Muscle layer of colon (tissue), 2 donors: ENCODE data around the gene TMEM51.
A peak's percentile ranks its signal among the peaks of the same experiment; 100 is the strongest.
"Not testable (repeated sequence)": the region's sequence is repeated elsewhere in the genome, so short reads cannot be mapped to it uniquely, and the experiment has no call there.

Experiments used
- H3K27ac ChIP-seq: one replicate; pipeline ENCODE4 v1.7.0; 2013; ENCODE audit warnings: low read depth, mild to moderate bottlenecking, low read length, moderate library complexity
- H3K27me3 ChIP-seq, 2 donors: one replicate each; pipeline ENCODE4 v1.7.0; 2013; ENCODE audit warnings: low read length in 2 of 2, mild to moderate bottlenecking in 2 of 2; ENCODE audit not compliant: insufficient read depth in 2 of 2, control insufficient read depth in 1 of 2
- H3K36me3 ChIP-seq: one replicate; pipeline ENCODE4 v1.7.0; 2013; ENCODE audit warnings: mild to moderate bottlenecking, low read length; ENCODE audit not compliant: insufficient read depth
- H3K4me1 ChIP-seq: one replicate; pipeline ENCODE4 v1.7.0; 2013; ENCODE audit warnings: mild to moderate bottlenecking, low read length; ENCODE audit not compliant: insufficient read depth
- H3K4me3 ChIP-seq, 2 donors: one replicate each; pipeline ENCODE4 v1.7.0; 2013; ENCODE audit warnings: low read length in 2 of 2, low read depth in 1 of 2, mild to moderate bottlenecking in 1 of 2, moderate library complexity in 1 of 2
- H3K9ac ChIP-seq: one replicate; pipeline ENCODE4 v1.7.0; 2013; ENCODE audit warnings: low read length
- H3K9me3 ChIP-seq: one replicate; pipeline ENCODE4 v1.7.0; 2013; ENCODE audit warnings: mild to moderate bottlenecking, low read length
- donor health status: abdominal sarcoma.
- donor health status: Adenocarcinoma of cecum.

TMEM51 gene

DNA sequence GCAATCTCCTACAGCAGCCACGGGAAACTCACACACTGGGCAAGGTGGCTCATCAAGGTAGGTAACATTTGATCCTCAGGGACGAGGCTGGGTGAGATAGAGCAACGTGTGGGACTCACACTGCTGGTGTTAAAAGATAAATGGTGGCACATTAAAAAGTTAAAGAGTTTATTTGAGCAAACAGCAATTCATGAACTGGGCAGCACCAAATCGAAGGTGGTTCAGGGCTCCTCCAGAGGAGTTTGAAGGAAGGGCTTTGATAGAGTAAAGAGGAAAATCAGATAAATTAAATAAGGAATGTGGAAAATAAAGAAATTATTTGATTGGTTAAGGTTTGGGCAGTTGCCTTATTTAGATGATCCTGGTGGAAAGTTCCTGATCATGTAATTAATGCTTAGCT, 23.6 kb upstream of the TMEM51 start:
- H3K4me1 ChIP-seq, result no peaks in the 10 kb centered on the region
- H3K4me3 ChIP-seq, result no peak overlapping the region
- no peaks in the 10 kb centered on the region for H3K36me3 ChIP-seq
- no peak overlapping the region for H3K27ac ChIP-seq
- no peaks in the 10 kb centered on the region for H3K27me3 ChIP-seq
- H3K9ac ChIP-seq, result no peak overlapping the region
- no peaks in the 10 kb centered on the region for H3K9me3 ChIP-seq

DNA sequence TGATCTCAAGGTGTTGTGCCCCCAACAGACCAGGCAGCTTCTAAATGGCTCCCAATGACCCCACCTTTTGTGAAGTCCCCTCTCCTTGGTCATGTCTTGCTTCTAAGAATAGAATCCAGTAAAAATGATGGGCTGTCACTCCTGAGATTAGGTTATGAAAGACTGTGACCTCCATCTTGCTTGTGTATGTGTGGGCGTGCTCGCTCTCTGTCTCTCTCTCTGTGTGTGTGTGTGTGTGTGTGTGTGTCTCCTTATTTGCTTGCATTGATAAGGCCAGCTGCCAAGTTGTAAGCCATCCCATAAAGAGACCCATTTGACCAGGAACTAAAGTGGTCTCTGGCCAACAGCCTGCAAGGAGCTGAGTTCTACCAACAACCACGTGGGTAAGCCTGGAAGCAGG, 22.9 kb upstream of the TMEM51 start:
- Histone ChIP-seq H3K9me3 (no peaks in the 10 kb centered on the region), H3K27ac (no peak overlapping the region), H3K27me3 (no peaks in the 10 kb centered on the region), H3K36me3 (no peaks in the 10 kb centered on the region), H3K9ac (no peak overlapping the region), H3K4me3 (no peak overlapping the region), H3K4me1 (no peaks in the 10 kb centered on the region)

DNA sequence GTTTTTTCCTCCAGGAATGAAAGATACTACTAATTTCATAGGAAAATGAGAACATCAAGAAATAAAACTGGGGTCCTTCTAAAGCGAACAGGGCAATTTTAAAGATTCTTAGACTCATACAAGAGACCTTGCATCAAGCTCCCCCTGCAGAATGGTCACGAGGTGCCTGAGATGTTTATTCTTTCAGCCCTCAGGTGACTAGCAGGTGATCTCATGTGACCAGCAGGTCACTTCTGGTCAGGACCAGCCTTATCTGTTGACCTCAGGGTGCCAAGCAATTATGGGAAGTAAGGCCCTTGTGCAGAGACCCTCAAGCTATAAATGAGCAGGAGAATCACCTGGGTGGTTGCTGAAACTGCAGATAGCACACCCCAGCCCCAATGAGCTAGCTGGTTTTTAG, 20.6 kb upstream of the TMEM51 start:
- no peaks in the 10 kb centered on the region for H3K27me3 ChIP-seq
- no peak overlapping the region for H3K9ac ChIP-seq
- H3K4me3 ChIP-seq, result no peak overlapping the region
- no peak overlapping the region for H3K27ac ChIP-seq
- H3K36me3 ChIP-seq, result no peaks in the 10 kb centered on the region
- no peaks in the 10 kb centered on the region for H3K9me3 ChIP-seq
- no peaks in the 10 kb centered on the region for H3K4me1 ChIP-seq

DNA sequence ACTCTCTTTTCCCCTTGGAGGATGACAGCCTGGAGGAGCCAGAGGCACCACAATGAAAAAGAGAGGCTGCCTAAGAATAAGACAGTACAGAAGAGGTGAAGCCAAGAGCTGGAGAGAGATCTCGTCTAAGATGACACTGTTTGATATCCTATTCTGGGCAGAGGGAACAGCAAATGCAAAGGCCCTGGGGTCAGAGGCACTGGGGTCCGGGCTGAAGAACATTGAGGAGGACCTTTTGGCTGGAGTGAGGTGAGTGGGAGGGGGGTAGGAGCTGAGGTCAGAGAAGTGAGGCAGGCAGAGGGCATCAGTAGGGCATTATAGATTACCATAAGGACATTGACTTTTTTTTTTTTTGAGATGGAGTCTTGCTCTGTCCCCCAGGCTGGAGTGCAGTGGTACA, 19.3 kb upstream of the TMEM51 start:
- Histone ChIP-seq H3K9ac (no peak overlapping the region), H3K36me3 (no peaks in the 10 kb centered on the region), H3K9me3 (no peaks in the 10 kb centered on the region), H3K4me3 (no peak overlapping the region), H3K27me3 (no peaks in the 10 kb centered on the region), H3K27ac (no peak overlapping the region), H3K4me1 (no peaks in the 10 kb centered on the region)

DNA sequence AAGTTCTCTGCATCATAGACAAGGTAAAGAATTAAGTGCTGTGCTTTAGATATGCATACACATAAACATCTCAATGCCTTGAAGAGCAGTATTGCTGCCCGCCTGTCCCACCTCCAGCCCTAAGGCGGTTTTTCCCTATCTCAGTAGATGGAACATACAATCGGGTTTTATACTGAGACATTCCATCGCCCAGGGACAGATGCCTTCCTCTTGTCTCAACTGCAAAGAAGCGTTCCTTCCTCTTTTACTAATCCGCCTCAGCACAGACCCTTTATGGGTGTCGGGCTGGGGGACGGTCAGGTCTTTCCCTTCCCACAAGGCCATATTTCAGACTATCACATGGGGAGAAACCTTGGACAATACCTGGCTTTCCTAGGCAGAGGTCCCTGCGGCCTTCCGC, 17.9 kb upstream of the TMEM51 start:
- H3K27me3 ChIP-seq, H3K4me3 ChIP-seq, H3K27ac ChIP-seq, H3K9ac ChIP-seq, H3K9me3 ChIP-seq, H3K36me3 ChIP-seq, H3K4me1 ChIP-seq: not testable (repeated sequence)

DNA sequence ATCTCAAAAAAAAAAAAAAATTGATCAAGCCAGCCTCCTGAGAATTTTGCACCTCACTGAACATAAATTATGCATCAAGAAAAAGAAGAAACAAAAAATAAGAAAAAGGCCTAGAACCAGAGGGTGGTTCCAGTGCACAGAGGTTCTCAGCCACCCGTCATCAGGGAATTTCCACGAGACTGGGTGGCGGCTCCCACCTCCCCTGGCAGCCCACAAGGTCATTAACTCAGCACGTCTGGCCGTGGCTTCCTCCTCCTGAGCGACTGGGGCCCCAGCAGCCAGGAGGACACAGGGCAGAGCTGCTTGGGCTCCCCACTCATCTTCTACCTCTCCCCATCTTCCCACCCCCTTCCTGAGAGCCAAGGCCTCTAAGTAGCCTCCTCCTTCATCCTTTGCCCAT, 15.7 kb upstream of the TMEM51 start:
- Histone ChIP-seq H3K4me1 (no peaks in the 10 kb centered on the region), H3K4me3 (no peak overlapping the region), H3K27ac (no peak overlapping the region), H3K9ac (no peak overlapping the region), H3K36me3 (no peaks in the 10 kb centered on the region), H3K9me3 (no peaks in the 10 kb centered on the region), H3K27me3 (no peaks in the 10 kb centered on the region)

DNA sequence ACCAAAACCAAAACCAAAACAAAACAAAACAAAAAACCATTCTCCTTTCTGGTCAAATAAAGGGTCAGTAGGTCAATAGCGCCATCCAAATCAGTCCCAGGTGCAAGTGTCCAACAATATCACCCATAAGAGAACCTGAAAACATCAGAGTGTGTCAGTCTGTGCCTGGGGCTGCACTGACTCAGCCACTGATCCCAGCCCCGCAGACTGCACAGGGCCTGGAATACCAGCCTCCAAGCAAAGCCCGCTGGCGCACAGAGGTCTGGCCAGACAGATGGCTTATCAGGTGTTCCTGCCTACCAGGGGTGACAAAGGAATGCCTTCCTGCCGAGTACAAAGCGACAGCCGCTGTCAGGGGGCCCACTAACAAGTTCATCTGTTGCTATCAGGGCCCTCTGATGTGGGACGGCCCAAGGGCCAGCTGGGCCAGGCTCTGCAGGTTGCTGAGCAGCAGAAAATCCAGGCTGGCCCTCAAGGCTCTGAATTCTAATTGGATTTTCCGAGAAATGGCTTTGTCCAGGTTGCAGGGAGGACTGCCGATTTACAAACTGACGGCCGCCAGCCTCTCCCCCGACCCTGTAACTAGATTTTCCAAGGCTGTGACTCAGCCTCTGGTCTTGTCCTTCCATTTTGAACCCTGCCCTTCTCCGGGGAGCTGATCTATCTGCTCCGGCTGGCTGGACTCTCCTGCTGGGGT, 13.7 kb upstream of the TMEM51 start:
- H3K4me1 ChIP-seq, result no peaks in the 10 kb centered on the region
- no peak overlapping the region for H3K9ac ChIP-seq

DNA sequence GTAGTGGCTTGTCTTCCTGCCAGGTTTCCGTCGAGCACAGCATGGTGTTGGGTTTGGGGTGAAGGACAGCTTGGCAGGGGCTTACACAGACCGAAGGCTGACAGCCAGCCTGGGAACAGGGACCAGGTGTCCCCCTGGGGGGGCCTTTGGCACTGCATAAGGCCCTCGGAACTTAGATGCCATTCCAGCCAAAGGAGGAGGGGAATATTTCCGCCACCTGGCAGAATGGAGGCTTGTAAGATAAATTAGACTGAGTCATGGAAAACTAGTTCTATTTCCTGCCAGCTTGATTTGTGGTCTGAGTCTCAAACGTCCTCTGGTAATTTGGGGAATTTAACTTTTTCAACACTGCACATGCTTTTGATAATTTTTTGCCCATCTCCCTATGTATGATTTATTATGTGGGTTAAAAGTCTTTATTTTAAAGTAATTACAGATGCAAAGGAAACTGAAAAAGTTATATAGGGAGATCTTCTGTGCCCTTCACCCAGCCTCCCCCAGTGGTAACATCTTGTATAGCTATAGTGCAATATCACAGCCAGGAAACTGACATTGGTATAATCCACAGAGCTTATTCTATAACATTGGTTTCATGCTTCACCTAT, 11.5 kb upstream of the TMEM51 start:
- no peaks in the 10 kb centered on the region for H3K36me3 ChIP-seq
- no peak overlapping the region for H3K9ac ChIP-seq
- peaks cover 17% of the 10 kb centered on the region for H3K4me1 ChIP-seq
- H3K4me3 ChIP-seq, result no peak overlapping the region
- H3K27ac ChIP-seq, result no peak overlapping the region
- H3K27me3 ChIP-seq, result no peaks in the 10 kb centered on the region
- no peaks in the 10 kb centered on the region for H3K9me3 ChIP-seq

More for the DNA sequence above, 13.7 kb upstream of the TMEM51 start:
- no peaks in the 10 kb centered on the region for H3K9me3 ChIP-seq
- H3K4me3 ChIP-seq, result no peak overlapping the region
- no peaks in the 10 kb centered on the region for H3K27me3 ChIP-seq
- no peak overlapping the region for H3K27ac ChIP-seq
- no peaks in the 10 kb centered on the region for H3K36me3 ChIP-seq

DNA sequence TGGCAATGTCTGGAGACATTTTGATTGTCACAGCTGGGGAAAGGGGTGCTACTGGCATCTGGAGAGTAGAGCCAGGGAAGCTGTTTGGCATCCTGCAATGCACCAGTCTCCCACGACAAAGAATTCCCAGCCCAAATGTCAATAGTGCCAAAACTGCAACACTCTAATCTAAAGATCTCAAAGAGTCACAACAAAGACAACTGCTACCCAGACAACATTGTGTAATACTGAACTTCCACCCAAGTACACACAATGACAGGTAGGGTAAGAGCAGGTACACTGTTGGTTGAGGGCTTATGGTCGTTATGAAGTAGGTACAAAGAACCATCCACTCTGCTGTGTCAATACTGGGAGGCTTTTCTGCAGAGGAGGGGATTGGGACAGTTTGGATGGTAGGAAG, 8.2 kb upstream of the TMEM51 start:
- H3K9ac ChIP-seq, result no peak overlapping the region
- peaks cover 20% of the 10 kb centered on the region for H3K4me1 ChIP-seq
- H3K9me3 ChIP-seq, result no peaks in the 10 kb centered on the region
- no peaks in the 10 kb centered on the region for H3K36me3 ChIP-seq
- no peak overlapping the region for H3K4me3 ChIP-seq
- H3K27ac ChIP-seq, result no peak overlapping the region
- H3K27me3 ChIP-seq, result no peaks in the 10 kb centered on the region

DNA sequence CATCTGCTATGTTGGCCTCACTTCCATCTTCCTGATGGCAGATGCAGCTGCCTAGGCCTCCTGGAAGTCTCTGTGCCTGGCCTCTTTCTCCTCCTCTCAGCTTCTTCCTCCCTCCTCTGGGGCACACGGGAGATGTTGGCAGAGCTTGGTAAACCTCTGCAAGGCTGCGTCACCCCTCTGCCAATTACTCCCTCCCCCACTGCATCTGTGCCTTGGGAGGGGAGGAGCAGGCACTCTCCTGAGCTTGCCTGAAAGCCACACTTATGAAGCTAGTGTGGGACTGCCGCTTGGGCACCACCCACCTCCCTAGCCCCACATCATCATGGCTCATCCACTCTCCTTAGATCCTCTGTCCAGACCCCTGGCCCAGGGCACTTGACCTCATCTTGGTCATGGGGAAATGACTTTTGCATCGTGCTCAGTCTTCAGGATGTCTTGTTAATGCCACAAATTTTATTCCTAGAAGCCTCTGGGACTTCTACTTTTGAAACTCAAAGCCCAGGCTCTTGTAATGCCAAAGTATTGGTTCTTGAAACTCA, 7.3 kb upstream of the TMEM51 start:
- H3K27ac ChIP-seq, result peak overlapping the region; percentile 10
- H3K27me3 ChIP-seq, result no peaks in the 10 kb centered on the region
- peaks cover 21% of the 10 kb centered on the region for H3K4me1 ChIP-seq
- no peak overlapping the region for H3K4me3 ChIP-seq
- no peaks in the 10 kb centered on the region for H3K9me3 ChIP-seq
- H3K9ac ChIP-seq, result no peak overlapping the region
- no peaks in the 10 kb centered on the region for H3K36me3 ChIP-seq

DNA sequence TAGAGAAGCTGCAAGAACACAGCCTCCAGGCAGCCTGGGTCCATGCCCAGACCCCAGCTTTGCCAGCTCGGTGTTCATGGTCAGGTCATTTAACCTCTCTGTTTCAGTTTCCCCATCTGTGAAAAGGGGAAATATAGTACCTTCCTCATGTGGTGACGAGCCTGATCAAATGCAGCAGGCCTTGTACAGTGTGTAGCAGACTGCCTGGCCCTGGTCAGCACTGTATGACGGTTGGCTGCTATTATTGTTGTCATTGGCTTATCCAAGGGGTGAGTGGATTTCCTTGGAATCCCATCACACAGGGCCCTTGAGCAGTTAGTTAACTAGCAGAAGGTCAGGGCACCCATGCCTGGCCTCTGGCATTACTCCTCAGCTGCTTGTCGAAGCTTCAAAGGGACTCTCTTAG, 6.6 kb upstream of the TMEM51 start:
- Histone ChIP-seq H3K9me3 (no peaks in the 10 kb centered on the region), H3K9ac (no peak overlapping the region), H3K4me1 (peaks cover 29% of the 10 kb centered on the region), H3K27ac (no peak overlapping the region), H3K27me3 (no peaks in the 10 kb centered on the region), H3K4me3 (no peak overlapping the region), H3K36me3 (no peaks in the 10 kb centered on the region)

DNA sequence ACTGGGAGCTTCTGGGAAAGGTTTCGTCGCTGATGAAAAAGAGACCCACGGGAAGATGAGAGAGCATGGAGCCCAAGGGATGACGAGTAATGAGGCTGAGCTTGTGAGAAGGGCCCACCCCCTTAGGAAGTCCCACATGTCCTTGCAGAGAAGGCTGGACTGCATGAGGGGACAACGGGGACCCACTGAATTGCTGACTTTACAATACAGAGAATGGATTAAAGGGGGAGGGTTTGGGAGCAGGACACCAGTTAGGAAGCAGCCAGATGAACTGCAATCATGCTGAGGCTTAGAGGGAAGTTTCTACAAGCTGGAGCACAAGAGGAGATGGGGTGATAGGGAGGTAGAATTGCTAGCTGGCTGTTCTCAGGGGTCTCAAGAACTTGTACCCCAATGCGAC, 5.5 kb upstream of the TMEM51 start:
- Histone ChIP-seq H3K9me3 (no peaks in the 10 kb centered on the region), H3K36me3 (no peaks in the 10 kb centered on the region), H3K27ac (no peak overlapping the region), H3K4me3 (no peak overlapping the region), H3K27me3 (no peaks in the 10 kb centered on the region), H3K4me1 (peaks cover 32% of the 10 kb centered on the region), H3K9ac (no peak overlapping the region)
